ENCODE data around the gene ALDH1A3.

Gene ALDH1A3

DNA sequence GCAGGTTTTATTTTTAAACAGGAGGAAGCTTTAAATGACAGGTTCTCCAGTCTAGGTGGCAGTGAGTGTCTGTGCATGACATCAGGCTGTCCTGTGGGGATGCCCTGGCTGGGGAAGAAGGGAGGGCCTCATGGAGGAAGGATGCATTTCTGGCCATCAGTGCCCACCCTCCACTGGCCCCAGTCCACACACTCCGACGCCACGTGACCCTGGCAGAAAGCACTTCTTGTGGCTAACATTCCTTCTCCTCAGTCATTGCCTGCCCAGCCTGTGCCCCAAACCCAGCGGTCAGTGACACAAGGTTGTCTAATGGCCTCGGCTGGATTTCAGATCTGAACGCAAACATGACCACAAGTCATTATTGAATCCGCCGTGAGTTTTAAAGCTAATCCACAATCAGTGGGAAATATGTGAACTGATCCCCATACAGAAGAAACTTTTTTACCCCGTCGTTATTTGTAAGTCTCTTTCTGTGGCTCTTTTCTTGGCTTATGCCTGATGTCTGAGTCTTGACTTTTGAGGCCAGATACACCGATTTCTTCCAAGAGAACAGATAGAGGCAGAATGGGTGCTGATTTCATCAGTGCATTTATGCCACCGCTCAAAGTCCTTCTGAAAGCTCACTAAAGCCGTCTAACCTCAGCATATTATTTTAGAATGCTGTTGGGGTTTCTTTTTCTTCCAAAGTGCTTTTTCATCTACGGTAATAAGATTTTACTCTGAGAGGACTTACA lies 22.2 kb downstream of the ALDH1A3 start:
- no peak for DNase-seq (ENCODE audit: low read depth in 2 of 2)

- no peak for DNase-seq (ENCODE audit: low read depth in 2 of 2)
These were observed 23.0 kb downstream of the ALDH1A3 start for GRCh38 chr15:100902436-100903167.

DNA sequence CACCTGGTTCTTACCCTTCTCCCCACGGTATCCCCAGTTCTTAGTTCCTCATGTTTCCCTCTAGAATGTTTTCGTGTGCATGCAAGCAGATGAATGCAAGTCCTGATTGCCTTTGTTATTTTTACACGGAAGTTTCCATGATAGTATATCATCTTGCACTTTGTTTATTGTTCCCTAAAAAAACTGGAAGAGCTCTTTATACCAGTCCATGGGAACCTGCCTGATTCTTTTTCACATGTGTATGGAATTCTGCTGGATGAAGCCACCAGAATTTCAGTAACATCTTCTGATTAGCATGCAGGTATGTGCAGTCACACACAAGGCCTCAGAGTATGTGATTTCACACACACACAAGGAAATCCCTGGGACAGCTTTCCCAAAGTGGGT lies 23.5 kb downstream of the ALDH1A3 start:
- no peak for DNase-seq (ENCODE audit: low read depth in 2 of 2)

DNA sequence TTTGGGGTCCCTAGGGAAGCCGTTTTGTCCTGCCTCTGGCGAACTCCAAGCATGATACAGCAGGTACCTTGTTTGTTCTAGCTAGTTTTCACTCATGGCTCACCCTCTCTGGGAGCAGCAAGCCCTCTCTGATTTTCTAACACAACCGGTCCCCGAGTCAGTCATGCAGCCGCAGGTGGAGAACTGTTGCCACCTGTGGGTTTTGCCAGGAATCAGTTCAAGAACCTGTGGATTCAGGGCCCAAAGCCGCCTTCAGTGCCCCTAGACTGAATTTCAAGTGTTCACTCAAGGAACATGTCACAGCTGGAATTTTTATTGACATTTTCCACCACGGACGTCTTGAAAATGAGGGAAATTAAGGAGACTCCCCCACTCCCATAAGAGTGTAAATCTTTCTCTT lies 26.2 kb downstream of the ALDH1A3 start:
- DNase-seq (ENCODE audit: low read depth in 2 of 2), result no peak

- no peak for DNase-seq (ENCODE audit: low read depth in 2 of 2)
These were observed 28.8 kb downstream of the ALDH1A3 start for GRCh38 chr15:100908466-100908865.

- no peak for DNase-seq (ENCODE audit: low read depth in 2 of 2)
These were observed 29.9 kb downstream of the ALDH1A3 start for GRCh38 chr15:100909565-100909964.

- no peak for DNase-seq (ENCODE audit: low read depth in 2 of 2)
These were observed 30.6 kb downstream of the ALDH1A3 start for GRCh38 chr15:100909989-100910955.

GRCh38 chr15:100911086-100911485 lies 31.5 kb downstream of the ALDH1A3 start:
- no peak for DNase-seq (ENCODE audit: low read depth in 2 of 2)

GRCh38 chr15:100913961-100914360 lies 34.3 kb downstream of the ALDH1A3 start:
- DNase-seq (ENCODE audit: low read depth in 2 of 2), result no peak

GRCh38 chr15:100914876-100915275 lies 35.2 kb downstream of the ALDH1A3 start:
- no peak for DNase-seq (ENCODE audit: low read depth in 2 of 2)

GRCh38 chr15:100918034-100918689 lies 38.5 kb downstream of the ALDH1A3 start:
- DNase-seq (ENCODE audit: low read depth in 2 of 2), result peak; percentile 62 to 63

DNA sequence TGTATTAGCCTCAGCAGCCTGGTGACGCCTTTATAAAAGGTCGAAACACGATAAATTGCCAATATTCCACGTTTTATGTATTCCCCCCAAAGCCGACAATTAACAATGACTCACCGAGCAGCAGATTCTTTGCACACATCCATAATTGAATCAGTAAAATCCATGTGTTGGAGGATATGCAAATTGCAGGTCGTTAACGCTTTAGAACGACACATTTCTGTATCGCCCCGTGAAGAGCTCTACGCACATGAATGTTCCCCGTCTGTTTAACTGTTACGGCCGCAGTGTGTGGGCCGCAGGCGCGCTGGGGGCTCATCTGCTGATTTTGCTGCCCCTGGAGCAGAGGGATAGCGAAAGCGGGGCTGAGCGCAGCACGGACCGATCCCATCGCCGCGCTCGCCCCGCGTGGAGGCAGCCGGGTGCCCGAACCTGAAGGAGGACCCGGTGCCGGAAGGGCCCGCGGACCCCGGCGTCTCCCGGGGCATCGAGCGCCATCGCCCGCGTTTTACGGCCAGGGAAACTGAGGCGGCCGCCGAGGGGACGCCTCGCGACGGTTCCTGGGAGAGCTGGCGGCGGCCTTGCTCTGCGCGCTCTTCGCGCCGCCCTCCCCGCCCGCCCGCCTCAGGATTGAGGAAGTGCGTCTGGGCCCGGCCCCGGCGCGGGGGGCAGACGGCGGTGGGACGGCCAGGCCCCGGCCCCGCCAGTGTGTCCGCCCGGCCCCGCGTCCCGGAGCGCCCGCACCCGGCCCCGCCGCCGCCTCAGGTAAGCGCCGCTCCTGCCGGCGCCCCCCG lies 39.3 kb downstream of the ALDH1A3 start, which contains the start of gene LRRK1:
LRRK1 (plus strand) TSS at position 668 of the 791 bp plus-strand sequence. CDS start 5,276 bp downstream, outside the sequence.
- DNase-seq (ENCODE audit: low read depth in 2 of 2), result peak in 1 of 2 donors; percentile 3

DNA sequence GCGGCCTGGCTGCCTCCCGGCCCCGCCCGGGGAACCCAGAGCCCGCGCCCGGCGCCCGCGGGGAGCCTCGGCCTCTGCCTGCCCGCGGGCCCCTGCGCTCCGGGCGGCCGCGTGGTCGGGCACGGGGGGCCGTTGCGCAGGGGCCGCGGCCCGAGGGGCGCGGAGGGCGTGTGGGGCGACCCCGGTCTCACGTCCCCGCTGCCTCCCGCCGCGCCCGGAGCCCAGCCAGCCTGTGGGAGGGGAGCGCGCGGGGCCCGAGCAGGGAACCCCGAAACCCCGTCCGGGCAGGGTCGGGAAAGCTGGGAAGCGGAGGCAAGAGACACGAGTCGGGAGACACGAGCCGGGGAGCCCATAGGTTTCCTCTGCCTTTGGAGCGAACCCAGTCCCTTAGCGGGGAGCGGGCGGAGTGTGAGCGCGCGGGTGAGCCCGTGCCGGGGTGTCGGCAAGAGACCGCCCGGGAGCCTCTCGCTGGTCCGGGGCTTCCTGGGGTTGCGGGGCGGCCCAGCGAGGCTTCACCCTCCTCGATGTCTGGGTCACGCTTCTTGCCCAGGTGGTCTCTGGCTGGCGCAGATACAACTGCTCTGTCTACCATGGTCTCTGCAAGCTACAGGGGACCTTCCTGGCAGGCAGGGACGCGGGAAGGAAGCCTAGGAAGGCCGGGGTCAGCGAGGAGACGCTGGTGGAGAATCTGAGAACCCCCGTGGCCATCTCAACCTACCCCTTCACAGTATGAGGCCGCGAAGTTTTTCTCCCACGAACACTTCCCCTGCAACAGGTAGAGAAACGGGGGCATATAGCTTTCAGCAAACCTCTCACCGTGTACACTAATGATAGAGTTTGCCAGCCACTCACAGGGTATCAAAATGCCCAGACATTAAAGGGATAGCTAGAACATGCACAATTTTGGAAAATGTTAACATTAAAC lies 40.1 kb downstream of the ALDH1A3 start:
- peak in 1 of 2 donors; percentile 12 for DNase-seq (ENCODE audit: low read depth in 2 of 2)

DNA sequence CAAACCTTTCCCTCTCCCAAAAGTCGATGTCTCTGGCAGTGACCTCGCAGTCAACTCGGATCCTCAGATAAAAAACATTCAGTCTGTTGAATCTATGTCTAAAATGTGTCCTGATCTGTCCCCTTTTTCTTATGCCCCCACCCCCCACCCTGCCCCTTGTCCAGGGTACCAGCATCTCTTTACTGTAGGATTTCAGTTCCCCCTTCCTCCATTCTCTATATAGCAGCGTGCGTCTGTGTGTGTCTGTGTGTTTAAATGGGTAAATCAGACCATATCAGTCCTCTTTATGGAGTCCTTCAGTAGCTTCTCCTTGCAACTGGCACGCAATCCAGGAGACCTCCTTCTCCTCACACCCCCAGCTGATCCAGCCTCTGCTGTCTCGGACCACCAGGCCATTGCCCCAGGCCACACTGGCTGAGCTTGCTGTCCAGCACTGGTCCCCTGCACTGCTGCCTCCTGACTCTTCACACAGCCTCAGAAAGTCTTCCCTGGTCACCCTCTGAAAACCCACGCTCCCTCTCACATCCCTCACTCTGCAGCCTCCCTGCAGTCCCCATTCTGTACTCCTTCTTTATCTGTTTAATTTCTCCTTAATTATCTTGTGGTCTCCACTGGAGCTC lies 41.0 kb downstream of the ALDH1A3 start:
- no peak for DNase-seq (ENCODE audit: low read depth in 2 of 2)

DNA sequence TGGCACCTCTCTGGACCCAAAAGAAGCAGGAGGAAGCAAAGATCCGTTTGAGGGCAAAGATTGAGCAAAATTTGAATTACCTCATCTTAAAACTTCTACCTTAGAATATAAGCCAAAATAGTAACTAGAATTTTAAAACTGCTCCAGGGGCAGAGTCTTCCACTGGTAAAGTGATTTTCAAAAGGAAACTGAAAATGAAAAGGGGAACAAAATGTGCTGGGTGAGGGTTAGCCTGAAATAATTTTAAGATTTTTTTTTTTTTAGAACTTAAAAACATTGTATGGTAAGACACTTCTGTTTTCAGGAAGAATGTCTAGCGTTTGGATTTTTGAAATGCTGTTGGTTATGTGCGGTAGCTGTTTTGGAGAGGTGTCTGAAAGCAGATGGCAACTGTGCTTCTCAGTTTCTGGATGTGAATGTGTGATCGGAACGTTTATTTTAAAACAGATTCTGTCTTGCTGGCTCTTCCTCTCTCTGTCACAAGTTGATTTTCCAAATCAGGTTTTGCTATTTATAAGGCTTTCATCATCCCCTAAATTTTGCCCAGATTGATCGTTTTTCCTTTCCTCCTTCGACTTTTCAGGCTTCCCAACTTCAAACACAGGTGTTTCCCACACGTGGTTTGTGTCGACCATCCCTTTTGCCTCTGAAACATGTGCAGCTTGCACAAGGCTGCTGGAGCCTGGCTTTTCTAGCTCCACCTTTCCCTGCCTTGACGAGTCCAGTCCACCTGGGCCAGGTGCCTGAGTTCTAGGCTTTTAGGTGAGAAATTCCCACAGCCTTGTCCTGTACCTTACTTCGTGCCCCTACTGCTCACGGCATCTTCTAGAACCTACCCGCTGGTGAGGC lies 42.8 kb downstream of the ALDH1A3 start:
- no peak for DNase-seq (ENCODE audit: low read depth in 2 of 2)

DNA sequence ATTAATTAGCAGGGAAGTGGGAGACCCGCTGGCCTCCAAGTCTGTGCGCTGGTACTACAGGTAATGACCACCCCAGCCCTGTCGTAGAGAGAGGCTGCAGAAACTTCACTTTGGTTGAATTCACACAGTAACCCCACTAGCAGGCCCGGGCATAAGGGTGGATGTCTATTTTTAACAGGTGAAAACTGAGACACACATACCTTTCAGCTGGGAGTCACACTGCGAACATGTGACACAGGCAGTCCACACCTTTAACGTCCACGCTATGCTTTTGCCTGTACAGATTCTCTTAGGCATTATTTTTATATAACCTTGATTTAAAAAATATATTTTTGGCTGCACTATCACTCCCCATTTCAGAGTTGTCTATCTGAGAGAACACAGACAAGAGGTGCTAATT lies 43.4 kb downstream of the ALDH1A3 start:
- no peak for DNase-seq (ENCODE audit: low read depth in 2 of 2)

GRCh38 chr15:100923902-100924301 lies 44.3 kb downstream of the ALDH1A3 start:
- DNase-seq (ENCODE audit: low read depth in 2 of 2), result no peak

- no peak for DNase-seq (ENCODE audit: low read depth in 2 of 2)
These were observed 44.8 kb downstream of the ALDH1A3 start for GRCh38 chr15:100924436-100924835.

All from stimulated activated CD8-positive, alpha-beta memory T cell treated with anti-CD3 and anti-CD28 coated beads, Interleukin-2, amount 100 ng/mL, for 48 hours (primary cell).